Measurements from ENCODE around the gene USP21. TPM values are rescaled to one million over a fixed set of nuclear protein-coding genes. Genes with fewer than 3 reads are reported as not detected.

Gene USP21
- total RNA-seq, 2 donors from 2014 or later, result 28.6 to 30.1 TPM

- Mint-ChIP-seq H3K27ac (no peak overlapping the region), H3K4me3 (no peak overlapping the region), H3K9me3 (no peaks in the 10 kb centered on the region), H3K27me3 (no peaks in the 10 kb centered on the region), H3K36me3 (ENCODE audit: low read depth) (peaks cover 83% of the 10 kb centered on the region), H3K4me1 (peaks cover 26% of the 10 kb centered on the region)
- ATAC-seq (replicated peaks), result no peak
Observed at GRCh38 chr1:161128591-161129420, 30.5 kb upstream of the USP21 start.

GRCh38 chr1:161130266-161130665 is 29.0 kb upstream of the USP21 start:
- no peaks in the 10 kb centered on the region for H3K27me3 Mint-ChIP-seq
- no peak for ATAC-seq (replicated peaks)
- peak overlapping the region; percentile 40 for H3K27ac Mint-ChIP-seq
- no peaks in the 10 kb centered on the region for H3K9me3 Mint-ChIP-seq
- H3K4me3 Mint-ChIP-seq, result no peak overlapping the region
- peaks cover 29% of the 10 kb centered on the region for H3K4me1 Mint-ChIP-seq
- H3K36me3 Mint-ChIP-seq (ENCODE audit: low read depth), result peaks cover 74% of the 10 kb centered on the region

GRCh38 chr1:161131523-161132409 is 27.5 kb upstream of the USP21 start:
- Mint-ChIP-seq H3K4me3 (no peak overlapping the region), H3K36me3 (ENCODE audit: low read depth) (peaks cover 60% of the 10 kb centered on the region), H3K27ac (no peak overlapping the region), H3K4me1 (peaks cover 26% of the 10 kb centered on the region), H3K9me3 (no peaks in the 10 kb centered on the region), H3K27me3 (no peaks in the 10 kb centered on the region)
- ATAC-seq (replicated peaks), result no peak

DNA sequence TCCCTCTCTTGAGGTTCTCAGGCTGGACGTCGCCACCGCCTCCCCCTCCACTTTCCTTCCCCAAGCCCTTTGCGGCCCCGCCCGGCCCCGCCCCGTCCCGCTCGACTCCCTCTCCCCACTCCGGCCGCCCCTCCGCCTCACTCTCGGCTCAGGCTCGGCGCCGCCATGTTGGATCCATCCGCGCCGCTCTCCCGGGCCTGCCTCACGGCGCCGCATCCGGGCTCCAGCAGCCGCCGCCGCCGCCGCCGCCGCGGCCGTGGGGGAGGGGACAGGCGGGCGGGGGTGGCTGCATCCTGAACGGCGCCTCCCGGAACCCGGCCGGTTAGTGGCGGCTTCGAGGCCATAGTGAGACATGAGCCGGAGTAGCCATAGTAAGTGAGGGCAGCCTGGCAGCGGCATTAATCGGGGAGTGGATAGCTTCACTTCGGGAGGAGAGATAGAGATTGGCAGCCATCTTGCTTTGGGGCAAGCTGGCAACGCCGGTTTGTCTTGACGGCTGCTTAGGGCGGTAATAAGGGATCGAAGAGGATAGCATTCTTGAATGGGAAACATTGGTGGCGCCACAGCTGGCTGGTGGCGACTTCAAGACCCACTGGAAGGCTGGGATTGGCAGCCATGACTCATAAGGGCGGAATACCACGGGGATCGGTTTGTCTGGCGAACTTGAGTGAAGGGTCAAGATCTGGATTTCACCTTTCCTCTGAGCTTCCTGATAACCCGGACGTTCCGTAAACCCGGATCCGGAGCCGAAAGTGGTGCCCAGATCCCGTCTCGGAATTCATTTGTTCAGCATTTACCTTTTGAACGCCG is 26.7 kb upstream of the USP21 start, which contains the start of gene DEDD:
Gene DEDD, minus strand, starts transcription at position 258 of the 810 bp plus-strand sequence. CDS start 8,205 bp downstream, outside the sequence.
- Mint-ChIP-seq H3K27ac (no peak within 1 kb of the TSS), H3K27me3 (no peaks in the 10 kb centered on the region), H3K36me3 (ENCODE audit: low read depth) (peaks cover 52% of the 10 kb centered on the region), H3K9me3 (no peaks in the 10 kb centered on the region), H3K4me1 (peaks cover 20% of the 10 kb centered on the region), H3K4me3 (no peak within 1 kb of the TSS)
- peak; percentile 97 for ATAC-seq (replicated peaks)

DNA sequence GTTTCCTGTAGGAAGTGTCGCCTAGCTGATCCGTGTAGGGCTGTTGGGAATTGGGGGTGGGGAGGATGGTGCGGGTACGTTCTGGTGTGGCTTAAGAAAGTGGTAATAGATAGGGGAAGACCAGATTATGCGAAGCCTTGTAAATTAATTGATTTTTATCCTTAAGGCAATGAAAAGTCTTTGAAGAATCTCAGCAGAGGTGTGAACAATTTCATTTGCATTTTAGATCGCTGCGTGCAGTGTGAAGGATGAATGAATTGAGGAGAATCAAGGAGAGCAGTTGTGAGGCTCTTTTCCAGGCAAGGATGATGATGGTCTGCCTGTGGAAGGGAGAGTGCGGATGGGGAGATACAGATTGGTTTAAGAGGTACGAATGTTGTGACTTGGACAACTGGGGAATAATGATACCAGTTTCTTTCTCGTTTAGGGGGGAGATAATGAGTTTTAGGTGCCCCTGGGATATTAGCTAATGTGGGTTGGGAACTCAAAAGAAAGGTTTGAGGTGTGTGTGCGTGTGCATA is 26.0 kb upstream of the USP21 start:
- ATAC-seq (replicated peaks), result peak; percentile 4
- no peak overlapping the region for H3K4me3 Mint-ChIP-seq
- H3K27ac Mint-ChIP-seq, result no peak overlapping the region
- peaks cover 20% of the 10 kb centered on the region for H3K4me1 Mint-ChIP-seq
- no peaks in the 10 kb centered on the region for H3K27me3 Mint-ChIP-seq
- no peaks in the 10 kb centered on the region for H3K9me3 Mint-ChIP-seq
- peaks cover 45% of the 10 kb centered on the region for H3K36me3 Mint-ChIP-seq (ENCODE audit: low read depth)

DNA sequence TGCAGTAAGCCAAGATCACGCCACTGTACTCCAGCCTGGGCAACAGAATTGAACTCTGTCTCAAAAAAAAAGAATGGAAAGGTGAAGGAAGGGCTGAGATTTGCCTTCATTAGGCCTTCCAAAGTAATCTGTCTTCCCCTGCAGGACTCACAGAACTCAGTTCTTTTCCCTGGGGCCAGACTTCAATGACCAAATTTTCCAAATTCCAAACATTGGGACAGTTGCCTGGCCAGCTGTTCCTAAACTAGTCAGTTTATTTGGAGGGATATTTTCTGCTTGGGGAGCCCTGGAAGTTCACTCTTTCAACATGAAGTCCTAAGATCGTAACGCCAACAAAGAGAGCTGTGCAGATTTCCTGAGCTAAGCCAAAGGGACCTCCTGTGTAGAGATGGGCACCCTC is 21.4 kb upstream of the USP21 start:
- no peaks in the 10 kb centered on the region for H3K27me3 Mint-ChIP-seq

DNA sequence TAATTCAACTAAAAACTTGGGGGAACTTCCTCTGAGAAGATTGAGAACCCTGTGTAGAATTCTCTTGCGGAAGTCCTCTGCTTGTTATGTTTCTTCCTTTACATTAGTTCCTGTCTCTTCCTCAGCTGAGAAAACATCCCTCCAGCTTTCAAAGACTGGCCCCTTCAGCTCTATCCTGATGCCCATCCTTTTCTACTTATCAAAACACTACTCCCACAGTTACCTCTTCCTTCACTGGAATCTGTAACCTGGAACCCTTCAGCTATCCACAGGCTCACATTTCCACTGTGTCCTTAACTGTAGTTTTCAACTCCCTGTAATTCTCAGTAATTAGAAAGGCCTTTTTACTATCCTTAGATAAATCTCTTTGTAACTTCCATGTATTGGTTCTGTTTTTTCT is 20.9 kb upstream of the USP21 start:
- H3K4me1 Mint-ChIP-seq, result peaks cover 3% of the 10 kb centered on the region

More for the DNA sequence above, 21.4 kb upstream of the USP21 start:
- Mint-ChIP-seq H3K9me3 (no peaks in the 10 kb centered on the region), H3K36me3 (ENCODE audit: low read depth) (peaks cover 7% of the 10 kb centered on the region), H3K4me3 (no peak overlapping the region), H3K4me1 (peaks cover 3% of the 10 kb centered on the region), H3K27ac (no peak overlapping the region)
- no peak for ATAC-seq (replicated peaks)

GRCh38 chr1:161139766-161140165 is 19.5 kb upstream of the USP21 start:
- H3K4me3 Mint-ChIP-seq, result no peak overlapping the region
- ATAC-seq (replicated peaks), result no peak
- no peaks in the 10 kb centered on the region for H3K9me3 Mint-ChIP-seq
- peaks cover 3% of the 10 kb centered on the region for H3K4me1 Mint-ChIP-seq
- H3K36me3 Mint-ChIP-seq (ENCODE audit: low read depth), result peaks cover 6% of the 10 kb centered on the region
- no peaks in the 10 kb centered on the region for H3K27me3 Mint-ChIP-seq
- no peak overlapping the region for H3K27ac Mint-ChIP-seq

More for the DNA sequence above, 20.9 kb upstream of the USP21 start:
- ATAC-seq (replicated peaks), result no peak
- peaks cover 7% of the 10 kb centered on the region for H3K36me3 Mint-ChIP-seq (ENCODE audit: low read depth)
- H3K4me3 Mint-ChIP-seq, result no peak overlapping the region
- H3K9me3 Mint-ChIP-seq, result no peaks in the 10 kb centered on the region
- peak overlapping the region; percentile 20 for H3K27ac Mint-ChIP-seq
- no peaks in the 10 kb centered on the region for H3K27me3 Mint-ChIP-seq

- Mint-ChIP-seq H3K4me1 (no peaks in the 10 kb centered on the region), H3K9me3 (no peaks in the 10 kb centered on the region), H3K4me3 (no peak overlapping the region), H3K27ac (no peak overlapping the region), H3K36me3 (ENCODE audit: low read depth) (no peaks in the 10 kb centered on the region), H3K27me3 (no peaks in the 10 kb centered on the region)
- ATAC-seq (replicated peaks), result no peak
Observed at GRCh38 chr1:161140755-161141400, 18.4 kb upstream of the USP21 start.

DNA sequence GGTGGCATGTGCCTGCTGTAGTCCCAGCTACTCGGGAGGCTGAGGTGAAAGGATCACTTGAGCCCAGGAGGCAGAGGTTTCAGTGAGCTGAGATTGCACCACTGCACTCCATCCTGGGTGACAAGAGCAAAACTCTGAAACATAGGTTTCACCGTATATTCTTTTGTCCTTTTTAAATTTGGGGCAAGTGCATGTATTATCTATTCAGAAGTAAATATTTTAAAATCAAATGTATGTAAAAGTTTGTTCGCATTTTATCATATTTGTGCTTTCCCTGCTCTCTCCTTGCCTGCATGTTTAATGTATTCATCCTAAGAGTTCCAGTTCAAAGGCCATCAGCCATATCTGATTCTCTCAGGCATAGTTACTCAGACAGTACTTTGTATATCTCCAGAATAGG is 13.5 kb upstream of the USP21 start:
- Mint-ChIP-seq H3K9me3 (no peaks in the 10 kb centered on the region), H3K4me1 (no peaks in the 10 kb centered on the region), H3K27me3 (no peaks in the 10 kb centered on the region), H3K27ac (no peak overlapping the region), H3K36me3 (ENCODE audit: low read depth) (no peaks in the 10 kb centered on the region), H3K4me3 (no peak overlapping the region)
- no peak for ATAC-seq (replicated peaks)

DNA sequence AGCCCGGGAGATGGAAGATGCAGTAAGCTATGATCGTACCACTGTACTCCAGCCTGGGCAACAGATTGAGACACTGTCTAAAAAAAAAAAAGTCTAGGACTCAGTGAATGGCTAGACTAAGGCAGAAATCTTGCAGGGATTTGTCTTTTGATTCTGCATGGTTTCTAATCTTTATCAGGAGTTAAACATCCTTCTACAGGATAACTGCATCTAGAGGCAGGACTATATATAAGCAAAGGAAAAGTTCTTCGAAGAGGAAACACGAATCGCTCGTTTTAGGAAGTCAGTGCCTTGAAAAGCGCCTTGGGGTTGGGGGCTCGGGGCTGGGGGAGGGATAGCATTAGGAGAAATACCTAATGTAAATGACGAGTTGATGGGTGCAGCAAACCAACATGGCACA is 6.1 kb upstream of the USP21 start:
- Mint-ChIP-seq H3K36me3 (ENCODE audit: low read depth) (peaks cover 39% of the 10 kb centered on the region), H3K4me1 (peaks cover 19% of the 10 kb centered on the region)
- ATAC-seq (replicated peaks), result peak; percentile 14

GRCh38 chr1:161153682-161154337 is 5.5 kb upstream of the USP21 start, which contains the start of gene UFC1:
Gene UFC1 (plus strand): TSS chr1:161153978. CDS start chr1:161153998, 20 bp downstream.
- Mint-ChIP-seq H3K36me3 (ENCODE audit: low read depth) (peaks cover 46% of the 10 kb centered on the region), H3K9me3 (no peaks in the 10 kb centered on the region)

More for the DNA sequence above, 6.1 kb upstream of the USP21 start:
- Mint-ChIP-seq H3K27me3 (no peaks in the 10 kb centered on the region), H3K27ac (peak overlapping the region; percentile 99), H3K4me3 (peak overlapping the region; percentile 97), H3K9me3 (no peaks in the 10 kb centered on the region)

GRCh38 chr1:161157867-161158266 is 1.4 kb upstream of the USP21 start:
- Mint-ChIP-seq H3K36me3 (ENCODE audit: low read depth) (peaks cover 81% of the 10 kb centered on the region), H3K4me3 (peak overlapping the region; percentile 83), H3K27ac (peak overlapping the region; percentile 92), H3K4me1 (peaks cover 38% of the 10 kb centered on the region), H3K27me3 (no peaks in the 10 kb centered on the region), H3K9me3 (no peaks in the 10 kb centered on the region)
- ATAC-seq (replicated peaks), result no peak

More at GRCh38 chr1:161153682-161154337, 5.5 kb upstream of the USP21 start, which contains the start of gene UFC1:
- Mint-ChIP-seq H3K4me1 (peaks cover 25% of the 10 kb centered on the region), H3K4me3 (peak within 1 kb of the TSS; percentile 97), H3K27me3 (no peaks in the 10 kb centered on the region), H3K27ac (peak within 1 kb of the TSS; percentile 99)
- peak; percentile 97 for ATAC-seq (replicated peaks)
